ENCODE data around the gene KCNK10.

- no peak for TF ChIP-seq EZH2phosphoT487 (conservative IDR thresholded peaks at IDR 0.05; ENCODE audit: low read length)
- TF ChIP-seq CTCF (IDR thresholded peaks at IDR 0.05; ENCODE audit: insufficient read depth, low read length, poor library complexity, severe bottlenecking): no peak
Observed at GRCh38 chr14:88310449-88310848, 12.6 kb downstream of the KCNK10 start.
